ENCODE results near the gene LENG1.
"Not testable (repeated sequence)": the region's sequence is repeated elsewhere in the genome, so short reads cannot be mapped to it uniquely, and the experiment has no call there.

The LENG1 gene

GRCh38 chr19:54201980-54202379 lies 42.5 kb upstream of the LENG1 start:
- no peak for TF ChIP-seq Cebpa-rat (IDR thresholded peaks at IDR 0.05)
- Histone ChIP-seq H3K27ac (peak overlapping the region; percentile 96), H3K36me3 (peaks cover 67% of the 10 kb centered on the region), H4K20me1 (peaks cover 61% of the 10 kb centered on the region), H3K27me3 (no peaks in the 10 kb centered on the region), H3K4me3 (peak overlapping the region; percentile 86), H3K4me1 (peaks cover 63% of the 10 kb centered on the region), H3K9me3 (no peaks in the 10 kb centered on the region), H3K9ac (peak overlapping the region; percentile 97), H3K4me2 (peak overlapping the region; percentile 97)

GRCh38 chr19:54201172-54201701 lies 41.7 kb upstream of the LENG1 start:
- Histone ChIP-seq H3K4me2 (peak overlapping the region; percentile 97), H3K27me3 (no peaks in the 10 kb centered on the region), H3K9me3 (no peaks in the 10 kb centered on the region), H4K20me1 (peaks cover 53% of the 10 kb centered on the region), H3K9ac (peak overlapping the region; percentile 97), H3K4me1 (peaks cover 56% of the 10 kb centered on the region), H3K27ac (peak overlapping the region; percentile 96), H3K4me3 (peak overlapping the region; percentile 86), H3K36me3 (peaks cover 66% of the 10 kb centered on the region)
- TF ChIP-seq Cebpa-rat (IDR thresholded peaks at IDR 0.05): no peak

- Histone ChIP-seq H3K9me3 (no peaks in the 10 kb centered on the region), H3K4me1 (peaks cover 38% of the 10 kb centered on the region), H3K9ac (no peak overlapping the region), H3K27me3 (no peaks in the 10 kb centered on the region), H3K36me3 (peaks cover 63% of the 10 kb centered on the region), H3K4me3 (0 out of 2 replicates have a peak overlapping the region, but pooled peaks have one; percentile 86), H3K27ac (no peak overlapping the region), H3K4me2 (0 out of 2 replicates have a peak overlapping the region, but pooled peaks have one; percentile 87), H4K20me1 (peaks cover 35% of the 10 kb centered on the region)
- TF ChIP-seq Cebpa-rat (IDR thresholded peaks at IDR 0.05): no peak
Measured at GRCh38 chr19:54199401-54199800, 39.9 kb upstream of the LENG1 start.

GRCh38 chr19:54197121-54197520 lies 37.6 kb upstream of the LENG1 start:
- Histone ChIP-seq H3K9me3 (no peaks in the 10 kb centered on the region), H3K4me3 (no peak overlapping the region), H3K27me3 (no peaks in the 10 kb centered on the region), H3K9ac (no peak overlapping the region), H3K4me2 (no peak overlapping the region), H3K27ac (no peak overlapping the region), H4K20me1 (peaks cover 22% of the 10 kb centered on the region), H3K36me3 (peaks cover 59% of the 10 kb centered on the region), H3K4me1 (peaks cover 26% of the 10 kb centered on the region)
- no peak for TF ChIP-seq Cebpa-rat (IDR thresholded peaks at IDR 0.05)

- Histone ChIP-seq H3K27me3 (no peaks in the 10 kb centered on the region), H3K36me3 (peaks cover 54% of the 10 kb centered on the region), H4K20me1 (peaks cover 22% of the 10 kb centered on the region), H3K9ac (no peak overlapping the region), H3K27ac (no peak overlapping the region), H3K4me1 (peaks cover 25% of the 10 kb centered on the region), H3K9me3 (no peaks in the 10 kb centered on the region), H3K4me2 (no peak overlapping the region), H3K4me3 (no peak overlapping the region)
- TF ChIP-seq Cebpa-rat (IDR thresholded peaks at IDR 0.05): no peak
Measured at GRCh38 chr19:54196536-54196935, 37.0 kb upstream of the LENG1 start.

- H3K9me3 ChIP-seq, H3K9ac ChIP-seq, H3K4me2 ChIP-seq, H3K27me3 ChIP-seq, H3K27ac ChIP-seq, H3K4me3 ChIP-seq: not testable (repeated sequence)
- Histone ChIP-seq H4K20me1 (peaks cover 18% of the 10 kb centered on the region), H3K36me3 (peaks cover 48% of the 10 kb centered on the region), H3K4me1 (peaks cover 17% of the 10 kb centered on the region)
Measured at GRCh38 chr19:54194463-54194862, 34.9 kb upstream of the LENG1 start.

GRCh38 chr19:54193011-54193410 lies 33.5 kb upstream of the LENG1 start:
- no peaks in the 10 kb centered on the region for H3K9me3 ChIP-seq
- no peak overlapping the region; the same call in 1 of the 2 replicates for H3K27ac ChIP-seq
- H3K27me3 ChIP-seq: no peaks in the 10 kb centered on the region
- no peak overlapping the region for H3K4me3 ChIP-seq
- H4K20me1 ChIP-seq: peaks cover 18% of the 10 kb centered on the region
- H3K9ac ChIP-seq: 0 out of 2 replicates have a peak overlapping the region, but pooled peaks have one; percentile 22
- peak overlapping the region; percentile 98 for H3K4me2 ChIP-seq
- peaks cover 43% of the 10 kb centered on the region for H3K36me3 ChIP-seq
- H3K4me1 ChIP-seq: peaks cover 22% of the 10 kb centered on the region
- no peak for TF ChIP-seq Cebpa-rat (IDR thresholded peaks at IDR 0.05)

- Histone ChIP-seq H3K4me2 (peak overlapping the region; percentile 98), H4K20me1 (peaks cover 25% of the 10 kb centered on the region), H3K27ac (peak overlapping the region; percentile 95), H3K4me3 (peak overlapping the region; percentile 81), H3K36me3 (peaks cover 47% of the 10 kb centered on the region), H3K4me1 (peaks cover 33% of the 10 kb centered on the region), H3K9me3 (no peaks in the 10 kb centered on the region), H3K27me3 (no peaks in the 10 kb centered on the region), H3K9ac (peak overlapping the region; percentile 88)
- no peak for TF ChIP-seq Cebpa-rat (IDR thresholded peaks at IDR 0.05)
Measured at GRCh38 chr19:54191811-54192453, 32.4 kb upstream of the LENG1 start.

GRCh38 chr19:54191011-54191810 lies 31.7 kb upstream of the LENG1 start, which contains the start of gene TSEN34:
TSEN34 (plus strand) TSS chr19:54191308; CDS start chr19:54191365, 57 bp downstream.
- peaks cover 48% of the 10 kb centered on the region for H3K36me3 ChIP-seq
- no peak for TF ChIP-seq Cebpa-rat (IDR thresholded peaks at IDR 0.05)
- H3K27ac ChIP-seq: peak within 1 kb of the TSS; percentile 95

More at GRCh38 chr19:54191011-54191810, 31.7 kb upstream of the LENG1 start, which contains the start of gene TSEN34:
- peaks cover 36% of the 10 kb centered on the region for H3K4me1 ChIP-seq
- peak within 1 kb of the TSS; percentile 81 for H3K4me3 ChIP-seq
- H3K9me3 ChIP-seq: no peaks in the 10 kb centered on the region
- peaks cover 27% of the 10 kb centered on the region for H4K20me1 ChIP-seq
- H3K4me2 ChIP-seq: peak within 1 kb of the TSS; percentile 98
- H3K9ac ChIP-seq: peak within 1 kb of the TSS; percentile 88
- no peaks in the 10 kb centered on the region for H3K27me3 ChIP-seq

Data from BLaER1 (cell line).